ENCODE measurements around the gene C10orf90.

GRCh38 chr10:126705131-126705530 is 34.6 kb upstream of the C10orf90 start:
- TF ChIP-seq CTCF (IDR thresholded peaks at IDR 0.05) = no peak
- no peak for TF ChIP-seq POLR2A (IDR thresholded peaks at IDR 0.05)

All from esophagus squamous epithelium (tissue), 4 donors.